Upper lobe of right lung (tissue), 1 donor: ENCODE results near the gene PLIN1. TPM values are rescaled to one million over a fixed set of nuclear protein-coding genes. Genes with fewer than 3 reads are reported as not detected.

Experiments used
- ATAC-seq: fragments of 200-7000 bp; cut with Tn5 transposase; one replicate; pipeline ENCODE4 v1.9.1; 2020; ENCODE audit warnings: mild to moderate bottlenecking, moderate library complexity
- DNase-seq: peaks from one replicate; pipeline ENCODE4 v3.0.0-alpha.2; 2020
- H3K27ac ChIP-seq: fragments of 200-600 bp; one replicate; pipeline ENCODE4 v1.8.0; 2022
- H3K27me3 ChIP-seq: fragments of 200-600 bp; one replicate; pipeline ENCODE4 v1.8.0; 2022; ENCODE audit warnings: mild to moderate bottlenecking
- H3K36me3 ChIP-seq: fragments of 200-600 bp; one replicate; pipeline ENCODE4 v1.8.0; 2022
- H3K4me1 ChIP-seq: fragments of 200-600 bp; one replicate; pipeline ENCODE4 v1.8.0; 2022
- H3K4me3 ChIP-seq: fragments of 200-600 bp; one replicate; pipeline ENCODE4 v1.8.0; 2022; ENCODE audit warnings: mild to moderate bottlenecking
- H3K9me3 ChIP-seq: fragments of 200-600 bp; one replicate; pipeline ENCODE4 v1.8.0; 2022
- CTCF ChIP-seq: fragments of 200-600 bp; IDR thresholded peaks from one replicate; pipeline ENCODE4 v1.8.0; 2022; ENCODE audit warnings: antibody characterized with exemption
- intact Hi-C: fragments of 100-400 bp; cut with DNase I; formaldehyde crosslinking; loops from one replicate; pipeline ENCODE4 v1.11.0; 2022
- total RNA-seq: library from RNA; stranded (reverse); fragmentation: NEBNext Ultra II Directional; extraction: Animal tissue kit (Norgen Biotek cat#: 25700); gene quantifications from one replicate; pipeline ENCODE4 v1.2.1, GENCODE V29; 2021
- donor health status: DM: no; HTN: yes; CAD: no; lungs with severe emphysema.

Gene PLIN1
- total RNA-seq, 1 donor from 2014 or later = 1.1 TPM

- no peaks in the 10 kb centered on the region for H3K27me3 ChIP-seq
- H3K9me3 ChIP-seq = no peaks in the 10 kb centered on the region
- no peak overlapping the region for H3K27ac ChIP-seq
- intact Hi-C loops = no loop called here
- no peak overlapping the region for H3K4me3 ChIP-seq
- ATAC-seq (no peak), DNase-seq (no peak)
- no peak for TF ChIP-seq CTCF
- no peaks in the 10 kb centered on the region for H3K36me3 ChIP-seq
- peaks cover 8% of the 10 kb centered on the region for H3K4me1 ChIP-seq
Measured at GRCh38 chr15:89668171-89668570, 11.0 kb downstream of the PLIN1 start.

GRCh38 chr15:89667706-89667960, 11.5 kb downstream of the PLIN1 start:
- TF ChIP-seq CTCF = no peak
- no peak overlapping the region for H3K27ac ChIP-seq
- intact Hi-C loops = no loop called here
- H3K4me3 ChIP-seq = no peak overlapping the region
- no peaks in the 10 kb centered on the region for H3K9me3 ChIP-seq
- no peak for DNase-seq
- no peaks in the 10 kb centered on the region for H3K27me3 ChIP-seq
- H3K36me3 ChIP-seq = no peaks in the 10 kb centered on the region
- ATAC-seq = no peak
- peaks cover 13% of the 10 kb centered on the region for H3K4me1 ChIP-seq

GRCh38 chr15:89666858-89667705, 12.1 kb downstream of the PLIN1 start:
- H3K27ac ChIP-seq = no peak overlapping the region

GRCh38 chr15:89666184-89666857, 12.8 kb downstream of the PLIN1 start:
- H3K4me1 ChIP-seq = peaks cover 18% of the 10 kb centered on the region
- DNase-seq (no peak), ATAC-seq (no peak)
- intact Hi-C loops = no loop called here
- no peak for TF ChIP-seq CTCF
- peak overlapping the region; percentile 52 for H3K4me3 ChIP-seq
- no peaks in the 10 kb centered on the region for H3K36me3 ChIP-seq
- H3K27me3 ChIP-seq = no peaks in the 10 kb centered on the region
- peak overlapping the region; percentile 82 for H3K27ac ChIP-seq
- no peaks in the 10 kb centered on the region for H3K9me3 ChIP-seq

More at GRCh38 chr15:89666858-89667705, 12.1 kb downstream of the PLIN1 start:
- TF ChIP-seq CTCF = no peak
- Histone ChIP-seq H3K27me3 (no peaks in the 10 kb centered on the region), H3K4me3 (no peak overlapping the region), H3K4me1 (peaks cover 18% of the 10 kb centered on the region), H3K36me3 (no peaks in the 10 kb centered on the region), H3K9me3 (no peaks in the 10 kb centered on the region)
- no peak for ATAC-seq
- no peak for DNase-seq
- intact Hi-C loops = no loop called here

- no peak for TF ChIP-seq CTCF
- Histone ChIP-seq H3K36me3 (no peaks in the 10 kb centered on the region), H3K9me3 (no peaks in the 10 kb centered on the region), H3K4me3 (peak overlapping the region; percentile 52), H3K4me1 (peaks cover 18% of the 10 kb centered on the region), H3K27me3 (no peaks in the 10 kb centered on the region), H3K27ac (peak overlapping the region; percentile 82)
- ATAC-seq = peak; percentile 75
- DNase-seq = peak; percentile 81
- intact Hi-C loops = no loop called here
Measured at GRCh38 chr15:89665449-89666181, 13.6 kb downstream of the PLIN1 start.
